ENCODE results near the gene STK32C.

DNA sequence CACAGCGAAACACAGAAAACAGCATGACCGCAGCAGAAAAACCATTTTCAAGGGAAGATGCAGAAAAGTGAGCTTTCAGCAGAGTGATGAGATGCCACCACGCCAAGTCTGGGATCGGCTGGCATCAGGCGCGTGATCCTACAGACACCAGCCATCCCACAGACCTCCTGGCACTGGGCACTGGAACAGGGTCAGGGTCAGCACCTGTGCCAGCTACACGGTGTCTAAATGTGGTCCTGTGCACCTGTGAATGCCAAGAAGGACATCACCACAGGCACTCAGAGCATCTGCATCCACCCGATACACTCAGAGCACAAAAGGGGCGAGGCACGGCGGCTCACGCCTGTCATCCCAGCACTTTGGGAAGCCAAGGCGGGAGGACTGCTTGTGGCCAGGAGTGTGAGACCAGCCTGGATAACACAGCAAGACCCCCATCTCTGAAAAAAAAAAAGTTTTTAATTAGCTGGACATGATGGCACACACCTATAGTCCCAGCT, 31.5 kb downstream of the STK32C start:
- TF ChIP-seq, protein P1, sequence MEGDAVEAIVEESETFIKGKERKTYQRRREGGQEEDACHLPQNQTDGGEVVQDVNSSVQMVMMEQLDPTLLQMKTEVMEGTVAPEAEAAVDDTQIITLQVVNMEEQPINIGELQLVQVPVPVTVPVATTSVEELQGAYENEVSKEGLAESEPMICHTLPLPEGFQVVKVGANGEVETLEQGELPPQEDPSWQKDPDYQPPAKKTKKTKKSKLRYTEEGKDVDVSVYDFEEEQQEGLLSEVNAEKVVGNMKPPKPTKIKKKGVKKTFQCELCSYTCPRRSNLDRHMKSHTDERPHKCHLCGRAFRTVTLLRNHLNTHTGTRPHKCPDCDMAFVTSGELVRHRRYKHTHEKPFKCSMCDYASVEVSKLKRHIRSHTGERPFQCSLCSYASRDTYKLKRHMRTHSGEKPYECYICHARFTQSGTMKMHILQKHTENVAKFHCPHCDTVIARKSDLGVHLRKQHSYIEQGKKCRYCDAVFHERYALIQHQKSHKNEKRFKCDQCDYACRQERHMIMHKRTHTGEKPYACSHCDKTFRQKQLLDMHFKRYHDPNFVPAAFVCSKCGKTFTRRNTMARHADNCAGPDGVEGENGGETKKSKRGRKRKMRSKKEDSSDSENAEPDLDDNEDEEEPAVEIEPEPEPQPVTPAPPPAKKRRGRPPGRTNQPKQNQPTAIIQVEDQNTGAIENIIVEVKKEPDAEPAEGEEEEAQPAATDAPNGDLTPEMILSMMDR (IDR thresholded peaks at IDR 0.05), result no peak
- TF ChIP-seq POLR2AphosphoS5 (IDR thresholded peaks at IDR 0.05) (no peak), EP300 (IDR thresholded peaks at IDR 0.05) (no peak)
